Measurements from ENCODE around the gene CCL26. TPM values are rescaled to one million over a fixed set of nuclear protein-coding genes. Genes with fewer than 3 reads are reported as not detected.

Gene CCL26
- total RNA-seq, 1 donor from 2014 or later = not detected

DNA sequence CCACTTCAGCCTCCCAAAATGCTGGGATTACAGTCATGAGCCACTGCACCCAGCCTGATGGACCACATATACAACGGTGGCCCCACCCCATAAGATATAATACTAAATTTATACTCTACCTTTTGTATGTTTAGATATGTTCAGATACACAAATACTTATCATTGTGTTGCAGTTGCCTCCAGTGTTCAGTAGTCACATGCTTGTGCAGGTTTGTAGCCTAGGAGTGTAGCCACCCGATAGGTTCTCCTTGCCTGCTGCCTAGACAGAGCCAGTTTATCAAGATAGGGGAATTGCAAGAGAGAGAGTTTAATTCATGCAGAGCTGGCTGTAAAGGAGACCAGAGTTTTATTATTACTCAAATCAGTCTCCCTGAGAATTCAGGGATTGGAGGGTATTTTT, 32.0 kb upstream of the CCL26 start:
- peaks cover 2% of the 10 kb centered on the region for H3K36me3 Mint-ChIP-seq (ENCODE audit: insufficient read depth)
- no peak overlapping the region for H3K4me3 Mint-ChIP-seq (ENCODE audit: low read depth)
- no peaks in the 10 kb centered on the region for H3K4me1 Mint-ChIP-seq (ENCODE audit: low read depth)
- TF ChIP-seq, protein P1, sequence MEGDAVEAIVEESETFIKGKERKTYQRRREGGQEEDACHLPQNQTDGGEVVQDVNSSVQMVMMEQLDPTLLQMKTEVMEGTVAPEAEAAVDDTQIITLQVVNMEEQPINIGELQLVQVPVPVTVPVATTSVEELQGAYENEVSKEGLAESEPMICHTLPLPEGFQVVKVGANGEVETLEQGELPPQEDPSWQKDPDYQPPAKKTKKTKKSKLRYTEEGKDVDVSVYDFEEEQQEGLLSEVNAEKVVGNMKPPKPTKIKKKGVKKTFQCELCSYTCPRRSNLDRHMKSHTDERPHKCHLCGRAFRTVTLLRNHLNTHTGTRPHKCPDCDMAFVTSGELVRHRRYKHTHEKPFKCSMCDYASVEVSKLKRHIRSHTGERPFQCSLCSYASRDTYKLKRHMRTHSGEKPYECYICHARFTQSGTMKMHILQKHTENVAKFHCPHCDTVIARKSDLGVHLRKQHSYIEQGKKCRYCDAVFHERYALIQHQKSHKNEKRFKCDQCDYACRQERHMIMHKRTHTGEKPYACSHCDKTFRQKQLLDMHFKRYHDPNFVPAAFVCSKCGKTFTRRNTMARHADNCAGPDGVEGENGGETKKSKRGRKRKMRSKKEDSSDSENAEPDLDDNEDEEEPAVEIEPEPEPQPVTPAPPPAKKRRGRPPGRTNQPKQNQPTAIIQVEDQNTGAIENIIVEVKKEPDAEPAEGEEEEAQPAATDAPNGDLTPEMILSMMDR (IDR thresholded peaks at IDR 0.05; ENCODE audit: unreplicated experiment) = no peak
- H3K27ac Mint-ChIP-seq = no peak overlapping the region
- DNase-seq (ENCODE audit: low spot score, unreplicated experiment) = no peak
- H3K27me3 Mint-ChIP-seq = no peaks in the 10 kb centered on the region
- peaks cover 15% of the 10 kb centered on the region for H3K9me3 Mint-ChIP-seq (ENCODE audit: low read depth)

DNA sequence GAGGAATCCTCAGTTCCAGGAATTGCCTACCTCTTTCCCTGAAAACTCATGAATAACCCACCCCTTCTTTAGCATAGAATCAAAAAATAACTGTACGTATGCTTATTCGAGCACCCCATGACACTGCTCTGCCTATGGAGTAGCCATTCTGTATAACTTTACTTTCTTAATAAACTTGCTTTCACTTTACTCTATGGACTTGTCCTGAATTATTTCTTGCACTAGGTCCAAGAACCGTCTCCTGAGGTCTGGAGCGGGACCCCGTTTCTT, 30.5 kb upstream of the CCL26 start:
- TF ChIP-seq, protein P1 (IDR thresholded peaks at IDR 0.05; ENCODE audit: unreplicated experiment) = no peak
- Mint-ChIP-seq H3K27ac (no peak overlapping the region), H3K9me3 (ENCODE audit: low read depth) (peaks cover 10% of the 10 kb centered on the region)

DNA sequence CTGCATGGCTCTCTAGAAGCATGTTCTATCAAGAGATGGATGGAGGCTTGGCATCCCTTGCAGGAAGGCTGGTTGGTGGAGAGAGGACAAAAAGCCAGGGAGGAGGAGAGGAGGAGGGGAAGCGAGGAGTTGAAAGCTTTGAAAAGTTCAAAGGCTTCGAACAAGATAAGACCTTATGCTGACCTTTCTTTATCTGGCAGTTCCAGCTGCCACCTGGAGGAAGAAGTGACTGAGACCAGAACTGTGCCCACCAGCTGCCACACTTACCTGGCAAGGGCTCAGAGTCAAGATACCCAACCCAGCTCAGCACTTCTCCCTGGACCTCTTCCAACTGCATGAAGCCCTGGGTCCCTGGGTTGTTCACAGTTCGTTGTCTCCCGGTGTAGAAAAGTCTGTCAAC, 26.8 kb upstream of the CCL26 start:
- no peak overlapping the region for H3K27ac Mint-ChIP-seq
- DNase-seq (ENCODE audit: low spot score, unreplicated experiment) = no peak
- H3K36me3 Mint-ChIP-seq (ENCODE audit: insufficient read depth) = no peaks in the 10 kb centered on the region
- no peak overlapping the region for H3K4me3 Mint-ChIP-seq (ENCODE audit: low read depth)
- peaks cover 6% of the 10 kb centered on the region for H3K4me1 Mint-ChIP-seq (ENCODE audit: low read depth)
- TF ChIP-seq, protein P1 (IDR thresholded peaks at IDR 0.05; ENCODE audit: unreplicated experiment) = no peak
- H3K27me3 Mint-ChIP-seq = peaks cover 4% of the 10 kb centered on the region
- no peaks in the 10 kb centered on the region for H3K9me3 Mint-ChIP-seq (ENCODE audit: low read depth)

More for the DNA sequence above, 30.5 kb upstream of the CCL26 start:
- Mint-ChIP-seq H3K36me3 (ENCODE audit: insufficient read depth) (peaks cover 2% of the 10 kb centered on the region), H3K27me3 (no peaks in the 10 kb centered on the region), H3K4me3 (ENCODE audit: low read depth) (no peak overlapping the region), H3K4me1 (ENCODE audit: low read depth) (peaks cover 1% of the 10 kb centered on the region)
- no peak for DNase-seq (ENCODE audit: low spot score, unreplicated experiment)

- H3K36me3 Mint-ChIP-seq (ENCODE audit: insufficient read depth) = no peaks in the 10 kb centered on the region
- TF ChIP-seq, protein P1 (IDR thresholded peaks at IDR 0.05; ENCODE audit: unreplicated experiment) = no peak
- H3K4me1 Mint-ChIP-seq (ENCODE audit: low read depth) = peaks cover 6% of the 10 kb centered on the region
- H3K27ac Mint-ChIP-seq = no peak overlapping the region
- no peaks in the 10 kb centered on the region for H3K9me3 Mint-ChIP-seq (ENCODE audit: low read depth)
- H3K27me3 Mint-ChIP-seq = peaks cover 4% of the 10 kb centered on the region
- no peak for DNase-seq (ENCODE audit: low spot score, unreplicated experiment)
- no peak overlapping the region for H3K4me3 Mint-ChIP-seq (ENCODE audit: low read depth)
Observed at GRCh38 chr7:75796420-75796819, 24.4 kb upstream of the CCL26 start.

- H3K36me3 Mint-ChIP-seq (ENCODE audit: insufficient read depth) = no peaks in the 10 kb centered on the region
- H3K9me3 Mint-ChIP-seq (ENCODE audit: low read depth) = no peaks in the 10 kb centered on the region
- peaks cover 6% of the 10 kb centered on the region for H3K4me1 Mint-ChIP-seq (ENCODE audit: low read depth)
- peaks cover 4% of the 10 kb centered on the region for H3K27me3 Mint-ChIP-seq
- no peak for DNase-seq (ENCODE audit: low spot score, unreplicated experiment)
- TF ChIP-seq, protein P1 (IDR thresholded peaks at IDR 0.05; ENCODE audit: unreplicated experiment) = no peak
- H3K4me3 Mint-ChIP-seq (ENCODE audit: low read depth) = no peak overlapping the region
- H3K27ac Mint-ChIP-seq = no peak overlapping the region
Observed at GRCh38 chr7:75795831-75796285, 23.8 kb upstream of the CCL26 start.
